SK-N-MC (cell line): ENCODE results near the gene BTNL9.

Source experiments
- EZH2 ChIP-seq: fragments of 200-600 bp; sonication (generic); IDR thresholded peaks from one replicate; pipeline ENCODE4 v1.6.1; 2017; ENCODE audit warnings: antibody characterized with exemption
- FOXP2 ChIP-seq: optimal IDR thresholded peaks from 2 replicates; pipeline ENCODE3; 2011; ENCODE audit warnings: mild to moderate bottlenecking, moderate library complexity; ENCODE audit not compliant: insufficient read depth; ENCODE audit errors: extremely low read length, control extremely low read depth
- POLR2AphosphoS5 ChIP-seq: IDR thresholded peaks from 2 replicates; pipeline ENCODE4 v1.6.1; 2012; ENCODE audit warnings: mild to moderate bottlenecking, low read depth, low read length, borderline replicate concordance

GRCh38 chr5:181088289-181088688 is 48.2 kb downstream of the BTNL9 start:
- no peak for TF ChIP-seq POLR2AphosphoS5
- TF ChIP-seq EZH2, result no peak
- no peak for TF ChIP-seq FOXP2
